Neural progenitor cell (in vitro differentiated cells): Measurements from ENCODE around the gene NFATC1.

Experiments used
- EZH2 ChIP-seq: fragments of 200-600 bp; sonication (generic); IDR thresholded peaks from 2 replicates; pipeline ENCODE4 v1.6.1; 2017; ENCODE audit warnings: antibody characterized with exemption, mild to moderate bottlenecking, moderate library complexity
- EZH2phosphoT487 ChIP-seq: fragments of 200-600 bp; sonication (generic); IDR thresholded peaks from 2 replicates; pipeline ENCODE4 v1.6.1; 2017; ENCODE audit warnings: antibody characterized with exemption
- TF ChIP-seq, protein P1 (sequence below): fragments of 200-600 bp; sonication (generic); IDR thresholded peaks from 2 replicates; pipeline ENCODE4 v1.5.1; 2017; ENCODE audit warnings: antibody characterized with exemption, mild to moderate bottlenecking

DNA sequence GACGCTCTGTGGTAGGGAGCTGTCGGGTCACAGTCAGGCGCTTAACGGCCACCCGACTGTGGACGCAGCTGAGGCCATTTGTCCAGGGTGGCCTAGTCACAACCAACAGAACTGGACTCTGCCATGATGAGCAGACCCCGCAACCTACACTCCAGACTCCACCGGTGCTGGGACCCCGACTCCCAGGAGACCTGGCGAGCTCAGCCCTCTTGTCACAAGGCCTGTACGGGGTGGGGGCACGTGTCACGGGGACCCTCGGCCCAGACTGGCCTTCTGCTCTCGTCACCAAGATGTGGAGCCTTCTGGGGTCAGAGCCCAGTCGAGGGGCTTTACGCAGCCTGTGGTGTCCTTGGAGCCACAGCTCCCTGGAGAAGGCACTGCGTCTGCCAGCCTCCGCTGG, 22.5 kb downstream of the NFATC1 start:
- TF ChIP-seq, protein P1, sequence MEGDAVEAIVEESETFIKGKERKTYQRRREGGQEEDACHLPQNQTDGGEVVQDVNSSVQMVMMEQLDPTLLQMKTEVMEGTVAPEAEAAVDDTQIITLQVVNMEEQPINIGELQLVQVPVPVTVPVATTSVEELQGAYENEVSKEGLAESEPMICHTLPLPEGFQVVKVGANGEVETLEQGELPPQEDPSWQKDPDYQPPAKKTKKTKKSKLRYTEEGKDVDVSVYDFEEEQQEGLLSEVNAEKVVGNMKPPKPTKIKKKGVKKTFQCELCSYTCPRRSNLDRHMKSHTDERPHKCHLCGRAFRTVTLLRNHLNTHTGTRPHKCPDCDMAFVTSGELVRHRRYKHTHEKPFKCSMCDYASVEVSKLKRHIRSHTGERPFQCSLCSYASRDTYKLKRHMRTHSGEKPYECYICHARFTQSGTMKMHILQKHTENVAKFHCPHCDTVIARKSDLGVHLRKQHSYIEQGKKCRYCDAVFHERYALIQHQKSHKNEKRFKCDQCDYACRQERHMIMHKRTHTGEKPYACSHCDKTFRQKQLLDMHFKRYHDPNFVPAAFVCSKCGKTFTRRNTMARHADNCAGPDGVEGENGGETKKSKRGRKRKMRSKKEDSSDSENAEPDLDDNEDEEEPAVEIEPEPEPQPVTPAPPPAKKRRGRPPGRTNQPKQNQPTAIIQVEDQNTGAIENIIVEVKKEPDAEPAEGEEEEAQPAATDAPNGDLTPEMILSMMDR = no peak
- TF ChIP-seq EZH2 (no peak), EZH2phosphoT487 (no peak)
